ENCODE measurements around the gene SLC25A44. TPM values are rescaled to one million over a fixed set of nuclear protein-coding genes. Genes with fewer than 3 reads are reported as not detected.

Gene SLC25A44
- total RNA-seq, 4 donors from 2014 or later, result 15.1 to 20.4 (median 17.2) TPM

- 88% methylated on average over 3 of the region's 3 CpGs for WGBS
- Histone ChIP-seq H3K4me1 (peaks cover 49% of the 10 kb centered on the region), H3K36me3 (peaks cover 32% of the 10 kb centered on the region)
Observed at GRCh38 chr1:156157506-156157905, 36.4 kb upstream of the SLC25A44 start.

GRCh38 chr1:156157966-156158365, 35.9 kb upstream of the SLC25A44 start:
- H3K27me3 ChIP-seq, result no peaks in the 10 kb centered on the region
- peaks cover 37% of the 10 kb centered on the region for H3K36me3 ChIP-seq
- WGBS, result 91% methylated on average over 5 of the region's 5 CpGs
- no peak for DNase-seq (ENCODE audit: low spot score in 2 of 2)
- H3K9me3 ChIP-seq, result no peaks in the 10 kb centered on the region
- H3K27ac ChIP-seq, result no peak overlapping the region
- no peak for TF ChIP-seq POLR2A (IDR thresholded peaks at IDR 0.05)
- no peak for TF ChIP-seq EP300 (IDR thresholded peaks at IDR 0.05)
- no peak for TF ChIP-seq POLR2AphosphoS5 (IDR thresholded peaks at IDR 0.05)
- no peak for TF ChIP-seq CTCF (IDR thresholded peaks at IDR 0.05)
- H3K4me3 ChIP-seq, result no peak overlapping the region
- peaks cover 44% of the 10 kb centered on the region for H3K4me1 ChIP-seq

More at GRCh38 chr1:156157506-156157905, 36.4 kb upstream of the SLC25A44 start:
- no peak for DNase-seq (ENCODE audit: low spot score in 2 of 2)
- Histone ChIP-seq H3K9me3 (no peaks in the 10 kb centered on the region), H3K27me3 (no peaks in the 10 kb centered on the region), H3K27ac (no peak overlapping the region), H3K4me3 (no peak overlapping the region)
- TF ChIP-seq POLR2AphosphoS5 (IDR thresholded peaks at IDR 0.05) (no peak), CTCF (IDR thresholded peaks at IDR 0.05) (no peak), EP300 (IDR thresholded peaks at IDR 0.05) (no peak), POLR2A (IDR thresholded peaks at IDR 0.05) (no peak)

- Histone ChIP-seq H3K4me1 (peaks cover 22% of the 10 kb centered on the region), H3K36me3 (peaks cover 50% of the 10 kb centered on the region), H3K9me3 (no peaks in the 10 kb centered on the region), H3K27me3 (no peaks in the 10 kb centered on the region), H3K27ac (peak overlapping the region; percentile 34), H3K4me3 (peak overlapping the region; percentile 52)
- DNase-seq (ENCODE audit: low spot score in 2 of 2), result no peak
- no peak for TF ChIP-seq CTCF (IDR thresholded peaks at IDR 0.05)
- no peak for TF ChIP-seq EP300 (IDR thresholded peaks at IDR 0.05)
- no peak for TF ChIP-seq POLR2A (IDR thresholded peaks at IDR 0.05)
- TF ChIP-seq POLR2AphosphoS5 (IDR thresholded peaks at IDR 0.05), result no peak
- WGBS, result 72% methylated on average over 13 of the region's 13 CpGs
Observed at GRCh38 chr1:156160000-156160742, 33.7 kb upstream of the SLC25A44 start.

GRCh38 chr1:156160743-156161171, 33.1 kb upstream of the SLC25A44 start:
- WGBS, result 17% methylated on average over 6 of the region's 22 CpGs
- H3K36me3 ChIP-seq, result peaks cover 50% of the 10 kb centered on the region
- TF ChIP-seq POLR2AphosphoS5 (IDR thresholded peaks at IDR 0.05) (no peak), CTCF (IDR thresholded peaks at IDR 0.05) (no peak), POLR2A (IDR thresholded peaks at IDR 0.05) (no peak), EP300 (IDR thresholded peaks at IDR 0.05) (no peak)
- DNase-seq (ENCODE audit: low spot score in 2 of 2), result peak; percentile 92 to 94
- H3K27ac ChIP-seq, result peak overlapping the region; percentile 76
- no peaks in the 10 kb centered on the region for H3K27me3 ChIP-seq
- peak overlapping the region; percentile 52 for H3K4me3 ChIP-seq
- H3K4me1 ChIP-seq, result peaks cover 19% of the 10 kb centered on the region
- no peaks in the 10 kb centered on the region for H3K9me3 ChIP-seq

- no peaks in the 10 kb centered on the region for H3K27me3 ChIP-seq
- 74% methylated on average over 5 of the region's 5 CpGs for WGBS
- no peak overlapping the region for H3K27ac ChIP-seq
- H3K4me1 ChIP-seq, result peaks cover 19% of the 10 kb centered on the region
- H3K9me3 ChIP-seq, result no peaks in the 10 kb centered on the region
- peaks cover 54% of the 10 kb centered on the region for H3K36me3 ChIP-seq
- H3K4me3 ChIP-seq, result no peak overlapping the region
- DNase-seq (ENCODE audit: low spot score in 2 of 2), result no peak
- TF ChIP-seq POLR2AphosphoS5 (IDR thresholded peaks at IDR 0.05) (no peak), EP300 (IDR thresholded peaks at IDR 0.05) (no peak), POLR2A (IDR thresholded peaks at IDR 0.05) (no peak), CTCF (IDR thresholded peaks at IDR 0.05) (no peak)
Observed at GRCh38 chr1:156162430-156163037, 31.4 kb upstream of the SLC25A44 start.
